Measurements from ENCODE around the gene RNF2. TPM values are rescaled to one million over a fixed set of nuclear protein-coding genes. Genes with fewer than 3 reads are reported as not detected.

The RNF2 gene
- total RNA-seq, 6 experiments from 2014 or later = 4.2 to 9.1 (median 5.3) TPM

GRCh38 chr1:185068341-185068740 is 23.0 kb downstream of the RNF2 start:
- TF ChIP-seq, protein P1, sequence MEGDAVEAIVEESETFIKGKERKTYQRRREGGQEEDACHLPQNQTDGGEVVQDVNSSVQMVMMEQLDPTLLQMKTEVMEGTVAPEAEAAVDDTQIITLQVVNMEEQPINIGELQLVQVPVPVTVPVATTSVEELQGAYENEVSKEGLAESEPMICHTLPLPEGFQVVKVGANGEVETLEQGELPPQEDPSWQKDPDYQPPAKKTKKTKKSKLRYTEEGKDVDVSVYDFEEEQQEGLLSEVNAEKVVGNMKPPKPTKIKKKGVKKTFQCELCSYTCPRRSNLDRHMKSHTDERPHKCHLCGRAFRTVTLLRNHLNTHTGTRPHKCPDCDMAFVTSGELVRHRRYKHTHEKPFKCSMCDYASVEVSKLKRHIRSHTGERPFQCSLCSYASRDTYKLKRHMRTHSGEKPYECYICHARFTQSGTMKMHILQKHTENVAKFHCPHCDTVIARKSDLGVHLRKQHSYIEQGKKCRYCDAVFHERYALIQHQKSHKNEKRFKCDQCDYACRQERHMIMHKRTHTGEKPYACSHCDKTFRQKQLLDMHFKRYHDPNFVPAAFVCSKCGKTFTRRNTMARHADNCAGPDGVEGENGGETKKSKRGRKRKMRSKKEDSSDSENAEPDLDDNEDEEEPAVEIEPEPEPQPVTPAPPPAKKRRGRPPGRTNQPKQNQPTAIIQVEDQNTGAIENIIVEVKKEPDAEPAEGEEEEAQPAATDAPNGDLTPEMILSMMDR (IDR thresholded peaks at IDR 0.05) = no peak
- no peaks in the 10 kb centered on the region for H3K27me3 ChIP-seq
- H3K36me3 ChIP-seq = no peaks in the 10 kb centered on the region
- intact Hi-C loops (cut with DNase I) = no loop called here
- H3K27ac ChIP-seq = no peak overlapping the region
- no peak for ATAC-seq
- DNase-seq = no peak
- H3K9me3 ChIP-seq = no peaks in the 10 kb centered on the region
- H3K4me3 ChIP-seq = no peak overlapping the region
- no peaks in the 10 kb centered on the region for H3K4me1 ChIP-seq

DNA sequence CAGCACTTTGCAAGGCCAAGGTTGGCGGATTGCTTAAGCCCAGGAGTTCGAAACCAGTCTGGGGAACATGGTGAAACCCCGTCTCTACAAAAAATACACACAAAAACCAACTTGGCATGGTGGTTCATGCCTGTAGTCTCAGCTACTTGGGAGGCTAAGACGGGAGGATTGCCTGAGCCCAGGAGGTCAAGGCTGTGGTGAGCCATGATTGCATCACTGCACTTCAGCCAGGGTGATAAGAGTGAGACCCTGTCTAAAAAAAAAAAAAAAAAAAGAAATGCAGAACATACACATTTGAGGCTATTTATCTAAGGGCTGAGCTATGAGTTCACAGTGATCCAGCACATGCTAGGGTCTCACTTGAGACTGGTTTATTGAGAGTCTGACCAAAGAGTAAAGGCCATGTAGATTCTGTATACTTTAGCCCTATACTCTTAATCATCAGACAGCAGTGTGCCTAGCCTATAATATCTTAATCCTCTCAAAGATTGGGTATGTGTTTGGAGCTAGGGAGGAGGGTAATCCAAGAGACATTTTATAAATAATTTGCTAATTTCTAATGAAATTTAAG is 23.9 kb downstream of the RNF2 start:
- Histone ChIP-seq H3K27ac (no peak overlapping the region), H3K36me3 (no peaks in the 10 kb centered on the region), H3K9me3 (no peaks in the 10 kb centered on the region), H3K27me3 (no peaks in the 10 kb centered on the region), H3K4me3 (no peak overlapping the region), H3K4me1 (no peaks in the 10 kb centered on the region)
- TF ChIP-seq, protein P1 (IDR thresholded peaks at IDR 0.05) = no peak
- TF ChIP-seq POLR2A (IDR thresholded peaks at IDR 0.05) = no peak
- 84% methylated on average over 4 of the region's 4 CpGs for WGBS (ENCODE audit: insufficient coverage, low coverage, low lambda C conversion rate, missing lambda C conversion rate)
- intact Hi-C loops (cut with DNase I) = no loop called here
- no peak for DNase-seq
- no peak for ATAC-seq

DNA sequence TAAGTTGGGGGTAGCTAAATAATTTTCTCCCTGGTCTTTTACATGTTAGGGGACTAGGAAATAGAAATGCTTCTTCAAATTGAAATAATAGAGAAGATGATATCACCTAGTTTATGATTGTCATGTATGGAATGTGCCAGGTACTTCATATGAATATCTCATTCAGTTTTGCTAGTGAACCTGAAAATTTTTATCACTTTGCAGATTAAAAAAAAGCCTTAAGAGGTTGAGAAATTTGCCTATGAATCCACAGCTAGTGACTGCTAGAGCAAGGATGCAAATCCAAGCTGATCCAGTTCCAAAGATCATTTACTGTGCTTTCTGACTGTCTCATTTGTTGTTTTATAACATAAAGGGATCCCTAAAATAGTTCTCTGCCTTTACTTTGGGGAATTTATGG is 24.7 kb downstream of the RNF2 start:
- intact Hi-C loops (cut with DNase I) = no loop called here
- H3K9me3 ChIP-seq = no peaks in the 10 kb centered on the region
- no peaks in the 10 kb centered on the region for H3K27me3 ChIP-seq
- H3K36me3 ChIP-seq = no peaks in the 10 kb centered on the region
- H3K27ac ChIP-seq = no peak overlapping the region
- H3K4me3 ChIP-seq = no peak overlapping the region
- DNase-seq = no peak
- no peaks in the 10 kb centered on the region for H3K4me1 ChIP-seq
- TF ChIP-seq, protein P1 (IDR thresholded peaks at IDR 0.05) = no peak
- TF ChIP-seq POLR2A (IDR thresholded peaks at IDR 0.05) = no peak
- no peak for ATAC-seq

GRCh38 chr1:185073725-185074124 is 28.4 kb downstream of the RNF2 start:
- intact Hi-C loops (cut with DNase I) = no loop called here
- Histone ChIP-seq H3K9me3 (no peaks in the 10 kb centered on the region), H3K4me1 (peaks cover 0 to 1% (median 0%) of the 10 kb centered on the region in 4 donors), H3K27ac (no peak overlapping the region), H3K27me3 (no peaks in the 10 kb centered on the region), H3K36me3 (no peaks in the 10 kb centered on the region), H3K4me3 (no peak overlapping the region)
- ATAC-seq (no peak), DNase-seq (no peak)
- WGBS (ENCODE audit: insufficient coverage, low coverage, low lambda C conversion rate, missing lambda C conversion rate) = no CpG with 5 or more reads among the region's 2 CpGs
- no peak for TF ChIP-seq POLR2A (IDR thresholded peaks at IDR 0.05)
- TF ChIP-seq, protein P1 (IDR thresholded peaks at IDR 0.05) = no peak

DNA sequence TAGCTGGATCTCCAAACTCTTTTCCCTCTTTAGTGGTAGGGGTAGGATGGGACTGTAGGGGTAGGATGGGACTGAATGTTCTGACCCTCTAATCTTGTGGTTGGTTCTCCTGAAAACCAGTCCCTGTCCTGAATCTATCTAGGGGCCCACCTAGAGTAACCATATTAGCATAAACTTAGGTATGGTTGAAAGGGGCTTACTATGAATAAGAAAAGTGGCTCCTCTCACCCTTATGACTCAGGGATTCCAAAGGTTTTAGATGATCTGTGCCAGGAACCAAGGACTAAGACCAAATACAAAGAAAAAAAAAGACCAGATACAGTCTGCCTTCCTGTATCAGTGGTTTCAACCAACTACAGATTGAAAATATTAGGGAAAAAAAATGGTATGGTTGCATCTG is 28.9 kb downstream of the RNF2 start:
- Histone ChIP-seq H3K4me3 (no peak overlapping the region), H3K27me3 (no peaks in the 10 kb centered on the region), H3K27ac (no peak overlapping the region), H3K4me1 (peaks cover 0 to 1% (median 0%) of the 10 kb centered on the region in 4 donors), H3K36me3 (no peaks in the 10 kb centered on the region), H3K9me3 (no peaks in the 10 kb centered on the region)
- no peak for ATAC-seq
- no peak for DNase-seq
- TF ChIP-seq, protein P1 (IDR thresholded peaks at IDR 0.05) = no peak
- TF ChIP-seq POLR2A (IDR thresholded peaks at IDR 0.05) = no peak
- intact Hi-C loops (cut with DNase I) = no loop called here
